Karpas-422 (cell line): ENCODE measurements around the gene GRK5. TPM values are rescaled to one million over a fixed set of nuclear protein-coding genes. Genes with fewer than 3 reads are reported as not detected.

Experiments used
- DNase-seq: peaks from one replicate; pipeline ENCODE4 v3.0.0-alpha.2; 2015
- H2AFZ ChIP-seq: fragments of 200-600 bp; sonication (generic); 2 replicates; pipeline ENCODE4 v1.6.1; 2014; ENCODE audit warnings: antibody characterized with exemption, low read length, mixed read lengths
- H3K27ac ChIP-seq: fragments of 200-600 bp; sonication (generic); 2 replicates; pipeline ENCODE4 v1.5.1; 2014; ENCODE audit warnings: mild to moderate bottlenecking, low read length, moderate library complexity
- H3K27me3 ChIP-seq: fragments of 200-600 bp; sonication (generic); 2 replicates; pipeline ENCODE4 v1.6.1; 2014; ENCODE audit warnings: low read length, mixed read lengths
- H3K36me3 ChIP-seq: fragments of 200-600 bp; sonication (generic); 2 replicates; pipeline ENCODE4 v1.6.1; 2014; ENCODE audit warnings: low read length, mixed read lengths; ENCODE audit not compliant: insufficient read depth
- H3K4me1 ChIP-seq: fragments of 200-600 bp; sonication (generic); 2 replicates; pipeline ENCODE4 v1.6.1; 2014; ENCODE audit warnings: mild to moderate bottlenecking, low read length, mixed read lengths
- H3K4me2 ChIP-seq: fragments of 200-600 bp; sonication (generic); 2 replicates; pipeline ENCODE4 v1.6.1; 2014; ENCODE audit warnings: low read length, low read depth, mild to moderate bottlenecking; ENCODE audit not compliant: poor library complexity, severe bottlenecking
- H3K4me3 ChIP-seq: fragments of 200-600 bp; sonication (generic); 2 replicates; pipeline ENCODE4 v1.5.1; 2014; ENCODE audit warnings: mild to moderate bottlenecking, antibody characterized with exemption, low read length, mixed read lengths
- H3K79me2 ChIP-seq: fragments of 200-600 bp; sonication (generic); 2 replicates; pipeline ENCODE4 v1.6.1; 2014; ENCODE audit warnings: mild to moderate bottlenecking, low read length, mixed read lengths
- H3K9ac ChIP-seq: fragments of 200-600 bp; sonication (generic); 2 replicates; pipeline ENCODE4 v1.6.0; 2014; ENCODE audit warnings: low read length
- H3K9me2 ChIP-seq: fragments of 200-600 bp; sonication (generic), shearing (Covaris generic); replicated peaks from 2 replicates; pipeline ENCODE4 v1.6.0; 2014; ENCODE audit warnings: mild to moderate bottlenecking, low read length, moderate library complexity; ENCODE audit not compliant: insufficient read depth
- H3K9me3 ChIP-seq: fragments of 300-700, 200-600 bp; sonication (generic); 2 replicates; pipeline ENCODE4 v1.6.1; 2014; ENCODE audit warnings: low read length, mixed read lengths
- H4K20me1 ChIP-seq: fragments of 200-600 bp; sonication (generic); 2 replicates; pipeline ENCODE4 v1.6.1; 2014; ENCODE audit warnings: mild to moderate bottlenecking, antibody characterized with exemption, low read length, low read depth; ENCODE audit not compliant: insufficient read depth
- total RNA-seq: library from RNA; depleted of rRNA; stranded (reverse); fragments of >200 nt; shearing (Covaris generic); gene quantifications from 2 replicates; pipeline ENCODE4 v1.2.3, GENCODE V29; 2014; ENCODE audit warnings: low replicate concordance

GRK5 gene
- total RNA-seq, 1 experiment from 2014 or later, result 4.5 TPM

- Histone ChIP-seq H3K9me2 (no peaks in the 10 kb centered on the region), H3K9me3 (no peaks in the 10 kb centered on the region), H3K4me2 (no peak overlapping the region), H2AFZ (no peak overlapping the region), H4K20me1 (no peaks in the 10 kb centered on the region), H3K4me3 (no peak overlapping the region), H3K27me3 (no peaks in the 10 kb centered on the region), H3K27ac (no peak overlapping the region), H3K9ac (no peak overlapping the region), H3K36me3 (no peaks in the 10 kb centered on the region), H3K79me2 (no peaks in the 10 kb centered on the region), H3K4me1 (no peaks in the 10 kb centered on the region; the same call in 1 of the 2 replicates)
- no peak for DNase-seq
Measured at GRCh38 chr10:119386666-119387065, 179.3 kb downstream of the GRK5 start.

- Histone ChIP-seq H3K36me3 (no peaks in the 10 kb centered on the region), H3K9ac (no peak overlapping the region), H3K79me2 (no peaks in the 10 kb centered on the region), H3K4me2 (no peak overlapping the region), H3K27me3 (no peaks in the 10 kb centered on the region), H2AFZ (no peak overlapping the region), H3K27ac (no peak overlapping the region), H3K9me2 (no peaks in the 10 kb centered on the region), H3K4me1 (no peaks in the 10 kb centered on the region; the same call in 1 of the 2 replicates), H3K4me3 (no peak overlapping the region), H4K20me1 (no peaks in the 10 kb centered on the region), H3K9me3 (no peaks in the 10 kb centered on the region)
- no peak for DNase-seq
Measured at GRCh38 chr10:119388849-119389345, 181.5 kb downstream of the GRK5 start.

GRCh38 chr10:119391440-119392251 is 184.3 kb downstream of the GRK5 start:
- Histone ChIP-seq H4K20me1 (no peaks in the 10 kb centered on the region), H3K36me3 (no peaks in the 10 kb centered on the region), H3K9me3 (no peaks in the 10 kb centered on the region), H3K4me3 (no peak overlapping the region), H3K9me2 (no peaks in the 10 kb centered on the region), H2AFZ (no peak overlapping the region), H3K27me3 (no peaks in the 10 kb centered on the region), H3K79me2 (no peaks in the 10 kb centered on the region), H3K27ac (no peak overlapping the region), H3K4me1 (peaks cover 3% of the 10 kb centered on the region), H3K9ac (no peak overlapping the region), H3K4me2 (no peak overlapping the region)
- no peak for DNase-seq

- no peak for DNase-seq
- no peaks in the 10 kb centered on the region for H4K20me1 ChIP-seq
- H3K36me3 ChIP-seq, result no peaks in the 10 kb centered on the region
- no peak overlapping the region for H3K9ac ChIP-seq
- peaks cover 5% of the 10 kb centered on the region for H3K4me1 ChIP-seq
- H3K27me3 ChIP-seq, result no peaks in the 10 kb centered on the region
- no peaks in the 10 kb centered on the region for H3K9me3 ChIP-seq
- H2AFZ ChIP-seq, result no peak overlapping the region
- no peak overlapping the region for H3K4me3 ChIP-seq
- no peak overlapping the region for H3K27ac ChIP-seq
- no peak overlapping the region for H3K4me2 ChIP-seq
- H3K9me2 ChIP-seq, result no peaks in the 10 kb centered on the region
- H3K79me2 ChIP-seq, result no peaks in the 10 kb centered on the region
Measured at GRCh38 chr10:119393019-119393418, 185.6 kb downstream of the GRK5 start.

- Histone ChIP-seq H2AFZ (no peak overlapping the region), H3K9me2 (no peaks in the 10 kb centered on the region), H3K79me2 (no peaks in the 10 kb centered on the region), H3K9ac (no peak overlapping the region), H3K27me3 (no peaks in the 10 kb centered on the region), H3K27ac (no peak overlapping the region), H3K4me3 (no peak overlapping the region), H3K9me3 (no peaks in the 10 kb centered on the region), H4K20me1 (no peaks in the 10 kb centered on the region), H3K36me3 (no peaks in the 10 kb centered on the region), H3K4me2 (no peak overlapping the region), H3K4me1 (peaks cover 5% of the 10 kb centered on the region)
- no peak for DNase-seq
Measured at GRCh38 chr10:119393421-119393820, 186.1 kb downstream of the GRK5 start.

GRCh38 chr10:119393845-119394244 is 186.5 kb downstream of the GRK5 start:
- Histone ChIP-seq H3K27ac (no peak overlapping the region), H2AFZ (no peak overlapping the region), H3K79me2 (no peaks in the 10 kb centered on the region), H3K4me2 (no peak overlapping the region), H3K4me1 (peaks cover 5% of the 10 kb centered on the region), H4K20me1 (no peaks in the 10 kb centered on the region), H3K9me2 (no peaks in the 10 kb centered on the region), H3K9me3 (no peaks in the 10 kb centered on the region), H3K4me3 (no peak overlapping the region), H3K9ac (no peak overlapping the region), H3K27me3 (no peaks in the 10 kb centered on the region), H3K36me3 (no peaks in the 10 kb centered on the region)
- no peak for DNase-seq

GRCh38 chr10:119394657-119395279 is 187.4 kb downstream of the GRK5 start:
- no peaks in the 10 kb centered on the region for H3K9me3 ChIP-seq
- no peaks in the 10 kb centered on the region for H3K27me3 ChIP-seq
- no peaks in the 10 kb centered on the region for H4K20me1 ChIP-seq
- DNase-seq, result no peak
- peaks cover 5% of the 10 kb centered on the region for H3K4me1 ChIP-seq
- no peaks in the 10 kb centered on the region for H3K79me2 ChIP-seq
- H3K36me3 ChIP-seq, result no peaks in the 10 kb centered on the region
- H3K4me3 ChIP-seq, result no peak overlapping the region
- H3K4me2 ChIP-seq, result no peak overlapping the region
- no peak overlapping the region for H2AFZ ChIP-seq
- H3K9me2 ChIP-seq, result no peaks in the 10 kb centered on the region
- no peak overlapping the region for H3K9ac ChIP-seq
- H3K27ac ChIP-seq, result no peak overlapping the region

GRCh38 chr10:119395280-119396007 is 188.1 kb downstream of the GRK5 start:
- Histone ChIP-seq H3K4me1 (peaks cover 5% of the 10 kb centered on the region), H3K27ac (no peak overlapping the region), H2AFZ (no peak overlapping the region), H3K79me2 (no peaks in the 10 kb centered on the region), H3K36me3 (no peaks in the 10 kb centered on the region), H3K9me2 (no peaks in the 10 kb centered on the region), H3K9me3 (no peaks in the 10 kb centered on the region), H3K4me3 (no peak overlapping the region), H3K9ac (no peak overlapping the region), H4K20me1 (no peaks in the 10 kb centered on the region), H3K4me2 (no peak overlapping the region), H3K27me3 (no peaks in the 10 kb centered on the region)
- no peak for DNase-seq
